Panc1 (cell line): Measurements from ENCODE around the gene BAIAP2L2. TPM values are rescaled to one million over a fixed set of nuclear protein-coding genes. Genes with fewer than 3 reads are reported as not detected.
"Not testable (repeated sequence)": the region's sequence is repeated elsewhere in the genome, so short reads cannot be mapped to it uniquely, and the experiment has no call there.

ENCODE experiments used
- ATAC-seq: fragments of 200-7000 bp; cut with Tn5 transposase; 2 replicates; pipeline ENCODE4 v1.9.1; 2020; ENCODE audit warnings: mild to moderate bottlenecking, moderate library complexity
- BruUV-seq: library from RNA; stranded (reverse); fragments of 400-500 nt; replicated peaks from 2 replicates; lab custom pipeline; 2021; lab: Mats Ljungman, UMichigan
- CTCF ChIA-PET: fragments of 300-600 bp; sonication (Branson Sonifier 250); formaldehyde crosslinking; loops from one replicate; lab custom pipeline; 2022; ENCODE audit warnings: antibody characterized with exemption; lab: Charles Lee
- POLR2A ChIA-PET: fragments of 300-600 bp; sonication (Branson Sonifier 250); formaldehyde crosslinking; loops from one replicate; lab custom pipeline; 2022; ENCODE audit warnings: antibody characterized with exemption; lab: Charles Lee
- DNase-seq: peaks from one replicate; pipeline ENCODE4 v3.0.0-alpha.2; 2010; ENCODE audit warnings: low read depth, low spot score
- H3K27ac ChIP-seq: 2 replicates; pipeline ENCODE4 v1.5.1; 2011; ENCODE audit warnings: mild to moderate bottlenecking, low read length, inconsistent platforms
- H3K27me3 ChIP-seq: fragments of 200-500 bp; sonication (Bioruptor generic); 2 replicates; pipeline ENCODE4 v1.6.0; 2014; ENCODE audit warnings: low read length, inconsistent platforms; ENCODE audit not compliant: control insufficient read depth, insufficient read depth
- H3K36me3 ChIP-seq: fragments of 200-500 bp; sonication (Bioruptor generic); 2 replicates; pipeline ENCODE4 v1.5.1; 2014; ENCODE audit warnings: inconsistent platforms, mild to moderate bottlenecking, low read length, moderate library complexity; ENCODE audit not compliant: control insufficient read depth, insufficient read depth
- H3K4me1 ChIP-seq: 2 replicates; pipeline ENCODE4 v1.5.1; 2011; ENCODE audit warnings: inconsistent platforms, mild to moderate bottlenecking, low read length, moderate library complexity; ENCODE audit not compliant: control insufficient read depth, insufficient read depth
- H3K4me3 ChIP-seq, 2 experiments: 2 replicates each; pipeline ENCODE4 v1.5.1; 2011 to 2012; ENCODE audit warnings: low read depth in 2 of 2, low read length in 2 of 2, mild to moderate bottlenecking in 2 of 2, inconsistent platforms in 1 of 2, moderate library complexity in 1 of 2
- H3K9me3 ChIP-seq: fragments of 200-500 bp; sonication (Bioruptor generic); 2 replicates; pipeline ENCODE4 v1.5.1; 2014; ENCODE audit warnings: low read depth, mild to moderate bottlenecking, inconsistent platforms, low read length, moderate library complexity; ENCODE audit not compliant: control insufficient read depth, insufficient read depth
- CTCF ChIP-seq: fragments of 450-650 bp; IDR thresholded peaks from 2 replicates; pipeline ENCODE4 v1.5.1; 2017; ENCODE audit warnings: mild to moderate bottlenecking
- POLR2AphosphoS5 ChIP-seq: IDR thresholded peaks from 2 replicates; pipeline ENCODE4 v1.6.1; 2012; ENCODE audit warnings: mild to moderate bottlenecking, low read depth, low read length, moderate library complexity
- REST ChIP-seq, 2 experiments: IDR thresholded peaks; 2 replicates each; pipeline ENCODE4 v1.6.1; 2011 to 2012; ENCODE audit warnings: low read depth in 2 of 2, control low read depth in 1 of 2, low read length in 1 of 2, mild to moderate bottlenecking in 1 of 2, moderate library complexity in 1 of 2; ENCODE audit not compliant: insufficient read depth in 1 of 2
- SIN3A ChIP-seq: IDR thresholded peaks from 2 replicates; pipeline ENCODE4 v1.6.1; 2012; ENCODE audit warnings: low read depth, mild to moderate bottlenecking, low read length, moderate library complexity, borderline replicate concordance; ENCODE audit not compliant: insufficient read depth
- TCF7L2 ChIP-seq: IDR thresholded peaks from 2 replicates; pipeline ENCODE4 v1.6.1; 2011; ENCODE audit warnings: mild to moderate bottlenecking, low read depth, low read length, inconsistent platforms
- in situ Hi-C: cut with HindIII; loops from 2 replicates; pipeline ENCODE4 v1.10.0; 2016; ENCODE audit warnings: low sequenced_read_pairs, low pct_unique_long_range_greater_than_20kb
- intact Hi-C: fragments of 100-400 bp; cut with micrococcal nuclease; formaldehyde crosslinking; loops from one replicate; pipeline ENCODE4 v1.10.0; 2022; ENCODE audit not compliant: unreplicated experiment
- total RNA-seq: library from RNA; stranded (reverse); gene quantifications from one replicate; pipeline ENCODE4 v1.2.1, GENCODE V29; 2021; ENCODE audit not compliant: unreplicated experiment

Gene BAIAP2L2
- total RNA-seq, 1 experiment from 2014 or later: 0.18 TPM

GRCh38 chr22:38038426-38038825, 72.1 kb downstream of the BAIAP2L2 start:
- no peak for ATAC-seq
- no peak for TF ChIP-seq REST (IDR thresholded peaks at IDR 0.05; ENCODE audit: insufficient read depth in 1 of 2, low read depth in 2 of 2, low read length in 1 of 2)
- no peak for TF ChIP-seq TCF7L2
- no peak for TF ChIP-seq CTCF
- TF ChIP-seq SIN3A: no peak
- TF ChIP-seq POLR2AphosphoS5: no peak
- no peak overlapping the region for H3K4me3 ChIP-seq
- no TSS peak for BruUV-seq
- no peaks in the 10 kb centered on the region for H3K27me3 ChIP-seq
- no peak for DNase-seq
- H3K36me3 ChIP-seq: no peaks in the 10 kb centered on the region
- in situ Hi-C loops: no loop called here
- ChIA-PET POLR2A (no interaction called here), CTCF (no interaction called here)
- no peaks in the 10 kb centered on the region for H3K9me3 ChIP-seq
- no peak overlapping the region for H3K27ac ChIP-seq
- peaks cover 13% of the 10 kb centered on the region for H3K4me1 ChIP-seq
- intact Hi-C loops: no loop called here

DNA sequence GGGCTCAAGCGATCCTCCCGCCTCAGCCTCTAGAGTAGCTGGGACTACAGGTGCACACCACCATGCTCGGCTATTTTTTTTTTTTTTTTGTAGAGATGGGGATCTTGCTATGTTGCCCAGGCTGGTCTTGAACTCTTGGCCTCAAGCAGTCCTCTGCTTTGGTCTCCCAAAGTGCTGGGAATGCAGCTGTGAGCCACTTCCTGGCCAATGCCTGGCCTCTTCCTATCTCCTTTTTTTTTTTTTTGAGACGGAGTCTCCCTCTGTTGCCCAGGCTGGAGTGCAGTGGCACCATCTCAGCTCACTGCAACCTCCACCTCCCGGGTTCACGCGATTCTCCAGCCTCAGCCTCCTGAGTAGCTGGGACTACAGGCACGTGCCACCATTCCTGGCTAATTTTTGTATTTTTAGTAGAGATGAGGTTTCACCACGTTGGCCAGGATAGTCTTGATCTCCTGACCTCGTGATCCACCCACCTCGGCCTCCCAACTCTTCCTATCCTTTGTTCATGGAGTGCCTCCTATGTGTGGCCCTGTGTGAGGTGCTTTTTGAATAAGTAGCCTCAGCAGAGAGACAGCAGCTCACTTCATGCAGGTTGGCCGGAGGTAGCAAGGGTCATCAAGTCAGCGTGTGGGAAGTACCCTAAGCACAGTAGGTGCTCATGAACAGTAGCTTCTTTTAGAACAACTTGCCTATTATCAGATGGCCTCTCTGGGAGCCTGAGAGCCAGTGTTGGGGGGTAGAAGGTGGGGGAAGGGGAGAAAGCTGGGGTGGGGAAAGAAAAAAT, 72.9 kb downstream of the BAIAP2L2 start:
- in situ Hi-C loops, BruUV-seq, H3K4me3 ChIP-seq, H3K27me3 ChIP-seq, H3K27ac ChIP-seq, CTCF ChIA-PET, H3K36me3 ChIP-seq, ATAC-seq, intact Hi-C loops, H3K9me3 ChIP-seq, DNase-seq: not testable (repeated sequence)
- POLR2A ChIA-PET: interaction anchor here (0.6 kb wide), 1 partner anchor 15 kb away, joined by 10 read pairs; no protein-coding TSS in a partner anchor
- H3K4me1 ChIP-seq: peaks cover 13% of the 10 kb centered on the region

DNA sequence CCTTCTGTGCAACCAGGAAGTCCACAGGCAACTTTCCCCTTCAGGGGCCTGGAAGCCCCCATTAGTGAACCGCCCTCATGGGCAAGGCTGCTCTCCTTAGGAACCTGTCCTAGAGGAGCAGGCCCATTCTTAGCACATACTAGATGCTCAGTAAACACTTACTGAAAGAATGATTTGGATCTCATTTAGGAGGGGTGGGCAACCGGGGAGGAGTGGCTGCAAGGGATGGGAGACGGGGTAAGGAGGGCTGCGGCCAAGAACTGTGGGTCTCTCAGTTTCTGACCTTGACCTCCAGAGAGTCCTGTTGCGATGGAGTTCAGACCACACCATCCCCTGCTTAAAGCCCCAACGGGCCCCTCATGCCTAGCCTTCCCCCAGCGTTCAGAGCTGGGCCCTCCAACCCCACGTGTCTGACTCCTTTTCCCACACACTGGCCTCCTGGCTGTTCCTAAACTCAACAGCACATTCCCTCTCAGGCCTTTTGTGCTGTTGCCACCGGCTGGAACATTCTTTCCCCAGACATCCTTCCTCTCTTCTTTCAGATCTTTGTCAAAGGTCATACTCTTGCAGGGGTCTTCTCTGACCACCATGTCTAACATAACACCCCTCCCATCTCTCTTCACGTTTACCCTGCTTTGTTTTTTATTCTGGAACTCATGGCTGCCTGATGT, 74.0 kb downstream of the BAIAP2L2 start:
- H3K36me3 ChIP-seq: no peaks in the 10 kb centered on the region
- intact Hi-C loops (no loop called here), in situ Hi-C loops (no loop called here)
- H3K27ac ChIP-seq: no peak overlapping the region
- H3K27me3 ChIP-seq: no peaks in the 10 kb centered on the region
- POLR2A ChIA-PET: no interaction called here
- DNase-seq: no peak
- no peak for TF ChIP-seq CTCF
- TF ChIP-seq POLR2AphosphoS5: no peak
- no peak for TF ChIP-seq TCF7L2
- TF ChIP-seq REST (IDR thresholded peaks at IDR 0.05; ENCODE audit: insufficient read depth in 1 of 2, low read depth in 2 of 2, low read length in 1 of 2): no peak
- no peak for TF ChIP-seq SIN3A
- peaks cover 13% of the 10 kb centered on the region for H3K4me1 ChIP-seq
- BruUV-seq: no TSS peak
- no peak overlapping the region for H3K4me3 ChIP-seq
- no peaks in the 10 kb centered on the region for H3K9me3 ChIP-seq
- ATAC-seq: no peak
- CTCF ChIA-PET: no interaction called here
